GM18873 (cell line): ENCODE data around the gene LAMB4.

Experiments
- ATAC-seq: cut with Tn5 transposase; IDR thresholded peaks from one replicate; pipeline ENCODE4 v1.9.1; 2021; ENCODE audit warnings: mild to moderate bottlenecking, moderate library complexity, moderate number of reproducible peaks; ENCODE audit not compliant: unreplicated experiment, low FRiP score

LAMB4 gene

GRCh38 chr7:108087778-108088177 is 42.4 kb downstream of the LAMB4 start:
- ATAC-seq = no peak

- no peak for ATAC-seq
Measured at GRCh38 chr7:108086962-108087361, 43.2 kb downstream of the LAMB4 start.

GRCh38 chr7:108086546-108086945 is 43.6 kb downstream of the LAMB4 start:
- ATAC-seq = no peak

GRCh38 chr7:108083980-108084379 is 46.2 kb downstream of the LAMB4 start:
- no peak for ATAC-seq

- ATAC-seq = no peak
Measured at GRCh38 chr7:108079648-108080591, 50.2 kb downstream of the LAMB4 start.

GRCh38 chr7:108079276-108079647 is 50.9 kb downstream of the LAMB4 start:
- ATAC-seq = no peak

- ATAC-seq = no peak
Measured at GRCh38 chr7:108078691-108079090, 51.5 kb downstream of the LAMB4 start.

- no peak for ATAC-seq
Measured at GRCh38 chr7:108078211-108078673, 51.9 kb downstream of the LAMB4 start.

GRCh38 chr7:108077709-108078108 is 52.5 kb downstream of the LAMB4 start:
- ATAC-seq = no peak

GRCh38 chr7:108076156-108076555 is 54.0 kb downstream of the LAMB4 start:
- no peak for ATAC-seq

GRCh38 chr7:108073305-108074070 is 56.7 kb downstream of the LAMB4 start:
- ATAC-seq = no peak

- ATAC-seq = no peak
Measured at GRCh38 chr7:108072739-108073138, 57.4 kb downstream of the LAMB4 start.

GRCh38 chr7:108072116-108072515 is 58.0 kb downstream of the LAMB4 start:
- no peak for ATAC-seq

- ATAC-seq = no peak
Measured at GRCh38 chr7:108071551-108071950, 58.6 kb downstream of the LAMB4 start.

GRCh38 chr7:108069646-108070045 is 60.5 kb downstream of the LAMB4 start:
- no peak for ATAC-seq

- ATAC-seq = no peak
Measured at GRCh38 chr7:108067844-108068243, 62.3 kb downstream of the LAMB4 start.

- ATAC-seq = no peak
Measured at GRCh38 chr7:108066486-108066885, 63.7 kb downstream of the LAMB4 start.

- ATAC-seq = no peak
Measured at GRCh38 chr7:108063520-108063933, 66.6 kb downstream of the LAMB4 start.

- ATAC-seq = no peak
Measured at GRCh38 chr7:108062250-108063014, 67.7 kb downstream of the LAMB4 start.

GRCh38 chr7:108059526-108059925 is 70.6 kb downstream of the LAMB4 start:
- ATAC-seq = no peak
